Upper lobe of left lung (tissue), 6 donors: ENCODE data around the gene MMP7. TPM values are rescaled to one million over a fixed set of nuclear protein-coding genes. Genes with fewer than 3 reads are reported as not detected.
A peak's percentile ranks its signal among the peaks of the same experiment; 100 is the strongest.

Experiments used
- ATAC-seq, 2 donors: fragments of 200-7000 bp; cut with Tn5 transposase; one replicate each; pipeline ENCODE4 v1.9.1; 2022; ENCODE audit warnings: mild to moderate bottlenecking in 2 of 2, moderate library complexity in 2 of 2; ENCODE audit not compliant: low FRiP score in 2 of 2
- DNase-seq, 2 donors: peaks; one replicate each; pipeline ENCODE4 v3.0.0-alpha.2; 2019 to 2020
- H3K27ac ChIP-seq, 4 donors: fragments of 200-600 bp; sonication (generic); one replicate each; pipeline ENCODE4 v1.5.1; 2016 to 2019
- H3K27me3 ChIP-seq, 4 donors: fragments of 200-600 bp; sonication (generic); one replicate each; pipeline ENCODE4 v1.5.1; 2017 to 2019
- H3K36me3 ChIP-seq, 4 donors: fragments of 200-600 bp; sonication (generic); one replicate each; pipeline ENCODE4 v1.5.1; 2016 to 2019
- H3K4me1 ChIP-seq, 4 donors: fragments of 200-600 bp; sonication (generic); one replicate each; pipeline ENCODE4 v1.5.1; 2018 to 2019
- H3K4me3 ChIP-seq, 4 donors: fragments of 200-600 bp; sonication (generic); one replicate each; pipeline ENCODE4 v1.5.1; 2017 to 2019; ENCODE audit warnings: mild to moderate bottlenecking in 2 of 4, moderate library complexity in 1 of 4
- H3K9me3 ChIP-seq, 4 donors: fragments of 200-600 bp; sonication (generic); one replicate each; pipeline ENCODE4 v1.5.1; 2018 to 2019
- CTCF ChIP-seq, 6 experiments: fragments of 450-650 bp in 4 of 6; fragments of 200-600 bp in 2 of 6; sonication (generic) in 2 of 6; IDR thresholded peaks; one replicate each; pipeline ENCODE4 v1.5.1; 2016 to 2019; ENCODE audit warnings: antibody characterized with exemption in 6 of 6
- EP300 ChIP-seq, 4 donors: sonication (generic); formaldehyde crosslinking; IDR thresholded peaks; one replicate each; pipeline ENCODE4 v1.5.1; 2017; ENCODE audit warnings: antibody characterized with exemption in 4 of 4, control low read depth in 2 of 4
- POLR2A ChIP-seq, 4 donors: fragments of 450-650 bp; IDR thresholded peaks; one replicate each; pipeline ENCODE4 v1.5.1; 2016 to 2017; ENCODE audit warnings: antibody characterized with exemption in 4 of 4, mild to moderate bottlenecking in 2 of 4
- POLR2AphosphoS5 ChIP-seq, 2 donors: sonication (generic); formaldehyde crosslinking; IDR thresholded peaks; one replicate each; pipeline ENCODE4 v1.5.1; 2017; ENCODE audit warnings: antibody characterized with exemption in 2 of 2
- WGBS, 2 donors: methylation state at CpG; one replicate each; pipeline ENCODE4 v1.1.5; 2017 to 2018; 5-methylcytosine and 5-hydroxymethylcytosine counted together
- total RNA-seq, 6 donors: library from RNA; depleted of rRNA in 4 of 6; stranded (reverse); fragments of >200 nt in 4 of 6; gene quantifications; one replicate each; pipeline versions ENCODE4 v1.1.0 to v1.2.1, GENCODE V29; 2016 to 2021
- donor health status: DM: no; HTN: no; CAD: no; lungs with moderate emphysema.
- donor health status: DM: no; HTN: yes; CAD: no; lungs with severe emphysema.

MMP7 gene
- total RNA-seq, 6 donors from 2014 or later: 2.4 to 66.5 (median 16.2) TPM

- H3K36me3 ChIP-seq: no peaks in the 10 kb centered on the region
- no peaks in the 10 kb centered on the region for H3K27me3 ChIP-seq
- H3K27ac ChIP-seq: no peak overlapping the region
- no peak overlapping the region for H3K4me3 ChIP-seq
- 59 to 65% methylated on average over 2 of the region's 2 CpGs for WGBS, 2 donors
- ATAC-seq (no peak), DNase-seq (no peak)
- no peaks in the 10 kb centered on the region for H3K9me3 ChIP-seq
- TF ChIP-seq POLR2AphosphoS5 (IDR thresholded peaks at IDR 0.05) (no peak), CTCF (IDR thresholded peaks at IDR 0.05) (no peak), EP300 (IDR thresholded peaks at IDR 0.05) (no peak), POLR2A (IDR thresholded peaks at IDR 0.05) (no peak)
- peaks cover 14 to 28% (median 16%) of the 10 kb centered on the region in 4 donors for H3K4me1 ChIP-seq
Measured at GRCh38 chr11:102564110-102564509, 33.6 kb upstream of the MMP7 start.

GRCh38 chr11:102561636-102562035 is 31.1 kb upstream of the MMP7 start:
- Histone ChIP-seq H3K4me3 (no peak overlapping the region), H3K4me1 (peaks cover 14 to 28% (median 16%) of the 10 kb centered on the region in 4 donors), H3K36me3 (no peaks in the 10 kb centered on the region), H3K27ac (peak overlapping the region; percentile 42 to 77 (median 68)), H3K9me3 (no peaks in the 10 kb centered on the region), H3K27me3 (no peaks in the 10 kb centered on the region)
- ATAC-seq (no peak), DNase-seq (no peak)
- TF ChIP-seq CTCF (IDR thresholded peaks at IDR 0.05) (no peak), POLR2A (IDR thresholded peaks at IDR 0.05) (no peak), EP300 (IDR thresholded peaks at IDR 0.05) (no peak), POLR2AphosphoS5 (IDR thresholded peaks at IDR 0.05) (no peak)

GRCh38 chr11:102560555-102561011 is 30.0 kb upstream of the MMP7 start:
- Histone ChIP-seq H3K4me1 (peaks cover 14 to 28% (median 16%) of the 10 kb centered on the region in 4 donors), H3K4me3 (peak overlapping the region in 3 of 4 donors; percentile 18 to 29 (median 25)), H3K27ac (peak overlapping the region; percentile 42 to 77 (median 68)), H3K9me3 (no peaks in the 10 kb centered on the region), H3K36me3 (no peaks in the 10 kb centered on the region), H3K27me3 (no peaks in the 10 kb centered on the region)
- TF ChIP-seq EP300 (IDR thresholded peaks at IDR 0.05) (peak in 2 of 4 donors; percentile 44 to 58), POLR2AphosphoS5 (IDR thresholded peaks at IDR 0.05) (peak in 1 of 2 donors; percentile 23), CTCF (IDR thresholded peaks at IDR 0.05) (no peak), POLR2A (IDR thresholded peaks at IDR 0.05) (no peak)
- DNase-seq (peak in 1 of 2 donors; percentile 62), ATAC-seq (peak; percentile 83 to 87)
- 11 to 26% methylated on average over 6 of the region's 6 CpGs for WGBS, 2 donors

- Histone ChIP-seq H3K4me3 (no peak overlapping the region), H3K4me1 (peaks cover 14 to 28% (median 16%) of the 10 kb centered on the region in 4 donors), H3K27me3 (no peaks in the 10 kb centered on the region), H3K9me3 (no peaks in the 10 kb centered on the region), H3K27ac (peak overlapping the region; percentile 32 to 77 (median 53)), H3K36me3 (no peaks in the 10 kb centered on the region)
- TF ChIP-seq POLR2A (IDR thresholded peaks at IDR 0.05) (no peak), CTCF (IDR thresholded peaks at IDR 0.05) (no peak), POLR2AphosphoS5 (IDR thresholded peaks at IDR 0.05) (no peak), EP300 (IDR thresholded peaks at IDR 0.05) (no peak)
- DNase-seq: no peak
- no peak for ATAC-seq
Measured at GRCh38 chr11:102559839-102560238, 29.3 kb upstream of the MMP7 start.

- Histone ChIP-seq H3K27ac (no peak overlapping the region), H3K9me3 (no peaks in the 10 kb centered on the region), H3K36me3 (no peaks in the 10 kb centered on the region), H3K4me3 (no peak overlapping the region), H3K4me1 (peaks cover 4 to 19% (median 6%) of the 10 kb centered on the region in 4 donors), H3K27me3 (no peaks in the 10 kb centered on the region)
- WGBS, 2 donors: 73 to 74% methylated on average over 3 of the region's 3 CpGs
- TF ChIP-seq CTCF (IDR thresholded peaks at IDR 0.05) (no peak), POLR2A (IDR thresholded peaks at IDR 0.05) (no peak), POLR2AphosphoS5 (IDR thresholded peaks at IDR 0.05) (no peak), EP300 (IDR thresholded peaks at IDR 0.05) (no peak)
- ATAC-seq (no peak), DNase-seq (no peak)
Measured at GRCh38 chr11:102555091-102555490, 24.5 kb upstream of the MMP7 start.
